HG03066 (cell line): ENCODE results near the gene FAM83G.
"Not testable (repeated sequence)": the region's sequence is repeated elsewhere in the genome, so short reads cannot be mapped to it uniquely, and the experiment has no call there.

Experiments
- ATAC-seq: cut with Tn5 transposase; IDR thresholded peaks from one replicate; pipeline ENCODE4 v1.9.1; 2021; ENCODE audit warnings: low read depth; ENCODE audit not compliant: unreplicated experiment

The FAM83G gene

DNA sequence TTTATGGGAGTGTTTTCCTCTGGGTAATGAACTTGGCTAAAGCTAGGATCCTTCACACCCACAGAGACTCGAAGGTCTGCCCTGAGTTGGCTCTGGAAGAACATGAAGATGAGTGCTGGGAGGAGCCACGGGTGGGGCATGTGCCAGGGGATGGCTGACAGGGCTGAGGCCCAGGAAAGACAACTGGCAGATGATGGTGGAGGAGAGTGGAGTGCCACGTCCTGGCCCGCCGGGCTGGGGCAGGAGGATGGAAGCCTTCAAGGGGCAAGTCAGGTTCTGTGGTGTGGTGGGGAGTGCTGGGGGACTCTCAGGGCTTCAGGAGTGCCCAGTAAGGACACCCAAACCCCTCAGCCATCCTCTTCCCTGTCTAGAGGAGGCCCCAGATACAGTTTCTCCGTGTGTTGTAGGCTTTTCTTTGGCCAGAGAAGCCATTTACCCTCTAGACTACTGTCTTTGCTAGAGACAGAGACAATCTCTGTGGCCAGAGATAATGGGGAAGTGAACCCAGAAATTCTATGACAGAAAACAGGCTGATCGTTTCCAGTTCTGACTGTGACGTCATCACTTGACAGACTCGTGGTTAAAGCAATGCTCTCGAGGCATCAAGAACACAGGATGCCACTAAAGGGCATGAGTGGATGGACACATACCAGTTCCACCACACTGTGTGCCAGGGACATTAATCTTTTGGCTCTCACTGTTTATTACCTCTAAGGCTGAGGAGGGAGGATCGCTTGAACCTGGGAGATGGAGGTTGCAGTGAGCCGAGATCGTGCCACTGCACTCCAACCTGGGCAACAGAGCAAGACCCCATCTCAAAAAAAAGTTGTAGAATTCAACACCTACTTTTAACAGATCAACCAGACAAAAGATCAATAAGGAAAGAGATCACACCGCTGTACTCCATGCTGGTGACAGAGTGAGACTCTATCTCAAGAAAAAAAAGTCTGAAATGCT lies 71.2 kb downstream of the FAM83G start:
- ATAC-seq = no peak

DNA sequence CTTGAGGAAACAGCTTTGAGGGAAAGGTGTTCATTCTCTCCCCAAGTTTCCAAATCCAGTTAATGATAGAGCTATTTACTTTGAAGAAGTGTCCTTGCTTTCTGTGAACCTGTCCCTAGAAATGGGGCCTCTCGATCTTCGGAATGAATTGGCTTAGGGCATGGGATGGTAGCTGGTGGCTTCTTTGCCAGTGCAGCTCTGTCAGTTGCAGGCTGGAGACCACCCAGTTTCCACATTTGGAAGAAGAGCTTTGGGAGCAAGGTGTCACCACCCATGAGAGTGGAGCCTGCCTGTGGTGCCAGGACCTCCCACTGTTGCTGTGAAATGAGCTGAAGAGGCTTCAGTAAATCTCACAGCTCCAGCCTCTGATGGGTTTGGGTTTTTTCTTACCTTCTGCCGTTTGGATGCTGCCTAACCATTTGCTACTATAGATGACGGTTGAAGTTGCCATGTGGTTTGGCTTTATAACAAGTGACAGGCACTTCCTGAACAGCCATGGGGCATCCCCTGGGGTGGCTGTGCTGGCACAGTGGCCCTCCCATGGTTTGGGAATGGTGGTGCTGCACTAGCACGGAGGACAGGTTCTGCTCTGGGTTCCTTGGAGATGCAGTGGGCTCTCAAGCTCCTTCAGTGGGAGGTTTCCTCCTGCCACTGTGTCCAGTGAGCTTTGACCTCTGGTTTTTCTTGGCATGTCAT lies 72.1 kb downstream of the FAM83G start:
- ATAC-seq = no peak

DNA sequence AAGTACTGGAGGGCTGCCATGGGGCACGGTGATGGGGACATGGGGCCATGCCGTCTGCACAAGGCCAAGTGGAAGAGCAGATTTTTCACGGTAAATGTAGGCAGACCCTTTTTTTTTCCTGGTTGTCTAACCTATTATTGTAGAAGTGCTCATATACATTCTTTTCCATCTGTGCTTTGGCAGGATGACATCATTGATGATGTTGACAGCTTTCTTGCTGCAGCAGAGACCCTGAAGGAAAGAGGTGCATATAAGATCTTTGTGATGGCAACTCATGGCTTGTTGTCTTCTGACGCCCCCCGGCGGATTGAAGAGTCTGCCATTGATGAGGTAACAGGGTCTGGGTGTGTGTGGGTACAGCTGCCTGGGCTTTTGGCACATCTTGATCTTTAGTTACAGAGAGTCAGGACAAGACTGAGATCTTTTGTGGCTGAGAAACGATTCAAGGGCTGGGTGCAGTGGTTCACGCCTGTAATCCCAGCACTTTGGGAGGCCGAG lies 75.9 kb downstream of the FAM83G start:
- ATAC-seq = no peak

DNA sequence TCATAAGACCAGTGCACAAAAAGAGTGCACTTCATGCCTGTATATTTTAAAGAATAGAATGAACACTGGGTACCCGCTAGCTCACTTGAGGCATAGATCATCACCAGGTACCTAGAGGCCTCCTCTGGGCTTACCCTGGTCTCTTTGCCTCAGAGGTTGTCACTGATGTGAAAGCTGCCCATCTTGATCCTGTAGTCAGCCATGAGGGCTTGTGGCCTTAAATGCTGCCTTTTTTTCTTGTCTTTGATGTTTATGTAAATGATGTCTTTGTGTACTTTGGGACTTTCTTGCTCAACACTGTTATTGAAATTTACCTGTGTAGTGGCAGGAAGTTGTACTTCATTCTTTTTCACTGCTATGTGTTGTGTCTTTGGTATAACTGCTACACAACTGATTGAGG lies 79.4 kb downstream of the FAM83G start:
- no peak for ATAC-seq

GRCh38 chr17:18922596-18922995 lies 82.0 kb downstream of the FAM83G start:
- not testable (repeated sequence) for ATAC-seq

GRCh38 chr17:18921912-18922451 lies 82.6 kb downstream of the FAM83G start:
- peak; percentile 59 for ATAC-seq

DNA sequence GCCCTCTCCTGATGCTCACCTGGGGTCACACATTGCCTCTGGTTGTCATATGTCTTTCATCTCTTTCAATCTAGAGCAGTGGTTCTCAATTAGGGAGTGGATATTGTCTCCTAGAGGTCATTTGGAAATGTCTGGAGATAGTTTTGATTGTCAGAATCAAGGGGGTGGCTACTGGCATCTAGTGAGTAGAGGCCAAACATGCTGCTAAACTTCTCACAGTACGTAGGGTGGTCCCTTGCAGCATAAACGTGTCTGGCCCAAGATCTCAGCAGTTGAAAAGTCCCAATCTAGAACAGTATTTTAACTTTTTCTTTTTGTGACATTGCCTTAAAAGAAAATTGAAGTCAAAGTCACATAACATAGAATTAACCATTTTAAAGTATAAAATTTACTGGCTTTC lies 83.1 kb downstream of the FAM83G start:
- no peak for ATAC-seq

DNA sequence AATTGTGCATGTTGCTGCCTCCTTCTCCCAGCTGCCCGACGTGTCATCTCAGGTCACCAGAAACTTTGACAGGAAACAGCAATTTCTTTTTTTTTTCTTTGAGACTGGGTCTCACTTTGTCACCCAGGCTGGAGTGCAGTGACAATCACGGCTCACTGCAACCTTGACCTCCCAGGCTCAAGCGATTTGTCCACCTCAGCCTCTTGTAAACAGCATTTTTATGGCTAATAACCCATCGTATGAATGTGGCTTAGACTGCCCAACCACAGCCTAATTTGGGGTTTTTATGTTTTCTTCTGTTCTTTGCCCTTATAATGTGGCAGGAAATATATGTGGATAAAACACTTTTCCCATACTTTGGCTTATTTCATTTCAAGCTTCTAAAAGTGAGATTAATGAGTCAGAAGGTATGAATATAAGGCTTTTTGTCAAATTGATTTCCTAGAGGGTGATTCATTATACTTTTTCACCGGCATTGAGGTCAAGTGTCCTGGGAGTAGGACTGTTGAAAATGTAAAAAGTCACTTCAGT lies 83.6 kb downstream of the FAM83G start:
- peak; percentile 46 for ATAC-seq

- ATAC-seq = no peak
These were observed 84.6 kb downstream of the FAM83G start for GRCh38 chr17:18919963-18920362.
